Measurements from ENCODE around the gene MYO15A. TPM values are rescaled to one million over a fixed set of nuclear protein-coding genes. Genes with fewer than 3 reads are reported as not detected.

The MYO15A gene
- total RNA-seq, 1 donor from 2014 or later = 0.52 TPM

GRCh38 chr17:18120461-18121017, 12.0 kb downstream of the MYO15A start:
- H3K36me3 Mint-ChIP-seq (ENCODE audit: low read depth) = no peaks in the 10 kb centered on the region
- H3K4me3 Mint-ChIP-seq (ENCODE audit: unreplicated experiment) = no peak overlapping the region
- no peaks in the 10 kb centered on the region for H3K27me3 Mint-ChIP-seq (ENCODE audit: low read depth)
- H3K27ac Mint-ChIP-seq (ENCODE audit: unreplicated experiment) = no peak overlapping the region
- DNase-seq (ENCODE audit: low spot score) = no peak
- no peak for TF ChIP-seq CTCF (IDR thresholded peaks at IDR 0.05)
- H3K9me3 Mint-ChIP-seq (ENCODE audit: low read depth) = no peaks in the 10 kb centered on the region
- no peaks in the 10 kb centered on the region for H3K4me1 Mint-ChIP-seq (ENCODE audit: low read depth)

- Mint-ChIP-seq H3K36me3 (ENCODE audit: low read depth) (no peaks in the 10 kb centered on the region), H3K4me3 (ENCODE audit: unreplicated experiment) (no peak overlapping the region), H3K9me3 (ENCODE audit: low read depth) (no peaks in the 10 kb centered on the region), H3K27ac (ENCODE audit: unreplicated experiment) (no peak overlapping the region), H3K27me3 (ENCODE audit: low read depth) (no peaks in the 10 kb centered on the region), H3K4me1 (ENCODE audit: low read depth) (no peaks in the 10 kb centered on the region)
- TF ChIP-seq CTCF (IDR thresholded peaks at IDR 0.05) = no peak
- DNase-seq (ENCODE audit: low spot score) = no peak
Measured at GRCh38 chr17:18121144-18121910, 12.8 kb downstream of the MYO15A start.

GRCh38 chr17:18122990-18123753, 14.6 kb downstream of the MYO15A start:
- H3K4me3 Mint-ChIP-seq (ENCODE audit: unreplicated experiment) = no peak overlapping the region
- no peaks in the 10 kb centered on the region for H3K9me3 Mint-ChIP-seq (ENCODE audit: low read depth)
- H3K27ac Mint-ChIP-seq (ENCODE audit: unreplicated experiment) = no peak overlapping the region

GRCh38 chr17:18124345-18125126, 16.0 kb downstream of the MYO15A start:
- Mint-ChIP-seq H3K27me3 (ENCODE audit: low read depth) (no peaks in the 10 kb centered on the region), H3K36me3 (ENCODE audit: low read depth) (no peaks in the 10 kb centered on the region), H3K9me3 (ENCODE audit: low read depth) (no peaks in the 10 kb centered on the region), H3K27ac (ENCODE audit: unreplicated experiment) (no peak overlapping the region), H3K4me1 (ENCODE audit: low read depth) (no peaks in the 10 kb centered on the region), H3K4me3 (ENCODE audit: unreplicated experiment) (no peak overlapping the region)
- no peak for TF ChIP-seq CTCF (IDR thresholded peaks at IDR 0.05)
- no peak for DNase-seq (ENCODE audit: low spot score)

More at GRCh38 chr17:18122990-18123753, 14.6 kb downstream of the MYO15A start:
- H3K27me3 Mint-ChIP-seq (ENCODE audit: low read depth) = no peaks in the 10 kb centered on the region
- no peaks in the 10 kb centered on the region for H3K4me1 Mint-ChIP-seq (ENCODE audit: low read depth)
- no peak for DNase-seq (ENCODE audit: low spot score)
- no peaks in the 10 kb centered on the region for H3K36me3 Mint-ChIP-seq (ENCODE audit: low read depth)
- TF ChIP-seq CTCF (IDR thresholded peaks at IDR 0.05) = no peak

Data from chondrocyte (in vitro differentiated cells).